Spleen (tissue), 13 donors: ENCODE measurements around the gene RNF111. TPM values are rescaled to one million over a fixed set of nuclear protein-coding genes. Genes with fewer than 3 reads are reported as not detected.

Source experiments
- DNase-seq: peaks from one replicate; pipeline ENCODE4 v3.0.0-alpha.2; 2020
- H3K27ac ChIP-seq, 8 donors: fragments of 200-600 bp; sonication (generic) in 7 of 8; 1 replicate in 4 of 8; 2 replicates in 4 of 8; pipeline versions ENCODE4 v1.5.0 to v1.8.0; 2016 to 2021; ENCODE audit warnings: inconsistent platforms in 4 of 8, mild to moderate bottlenecking in 4 of 8, moderate library complexity in 1 of 8
- H3K27me3 ChIP-seq, 7 donors: fragments of 200-600 bp; sonication (generic) in 6 of 7; replicated peaks in 1 of 7; 1 replicate in 4 of 7; 2 replicates in 3 of 7; pipeline versions ENCODE4 v1.5.0 to v1.8.0; 2016 to 2021; ENCODE audit warnings: inconsistent platforms in 3 of 7, mild to moderate bottlenecking in 1 of 7
- H3K36me3 ChIP-seq, 6 donors: fragments of 200-600 bp; sonication (generic) in 5 of 6; 1 replicate in 4 of 6; 2 replicates in 2 of 6; pipeline versions ENCODE4 v1.5.0 to v1.8.0; 2016 to 2021; ENCODE audit warnings: inconsistent platforms in 2 of 6
- H3K4me1 ChIP-seq, 6 donors: fragments of 200-600 bp; sonication (generic) in 5 of 6; 1 replicate in 3 of 6; 2 replicates in 3 of 6; pipeline versions ENCODE4 v1.5.0 to v1.8.0; 2016 to 2021; ENCODE audit warnings: inconsistent platforms in 3 of 6
- H3K4me3 ChIP-seq, 8 donors: fragments of 200-600 bp; sonication (generic) in 7 of 8; 1 replicate in 4 of 8; 2 replicates in 4 of 8; pipeline versions ENCODE4 v1.5.0 to v1.8.0; 2016 to 2021; ENCODE audit warnings: inconsistent platforms in 4 of 8, mild to moderate bottlenecking in 4 of 8, moderate library complexity in 2 of 8
- H3K9me3 ChIP-seq, 8 donors: fragments of 200-600 bp; sonication (generic) in 7 of 8; 1 replicate in 4 of 8; 2 replicates in 4 of 8; pipeline versions ENCODE4 v1.5.0 to v1.8.0; 2016 to 2021; ENCODE audit warnings: inconsistent platforms in 4 of 8
- CTCF ChIP-seq, 11 experiments: fragments of 200-600 bp in 7 of 11; fragments of 450-650 bp in 4 of 11; sonication (generic) in 4 of 11; IDR thresholded peaks in 8 of 11; conservative IDR thresholded peaks in 3 of 11; 1 replicate in 7 of 11; 2 replicates in 4 of 11; pipeline versions ENCODE4 v1.4.0 to v1.8.0; 2016 to 2021; ENCODE audit warnings: antibody characterized with exemption in 11 of 11, inconsistent platforms in 4 of 11, mild to moderate bottlenecking in 1 of 11
- POLR2A ChIP-seq, 3 donors: fragments of 450-650 bp; IDR thresholded peaks; one replicate each; pipeline ENCODE4 v1.5.1; 2017; ENCODE audit warnings: antibody characterized with exemption in 3 of 3, mild to moderate bottlenecking in 1 of 3
- POLR2AphosphoS5 ChIP-seq, 3 donors: sonication (generic); formaldehyde crosslinking; IDR thresholded peaks; one replicate each; pipeline ENCODE4 v1.5.1; 2017; ENCODE audit warnings: antibody characterized with exemption in 3 of 3
- WGBS, 5 donors: extraction: QIAGEN DNeasy Blood & Tissue Kit in 3 of 5; methylation state at CpG; one replicate each; pipeline versions ENCODE4 v1.1.5 to v1.1.7; 2013 to 2018; 5-methylcytosine and 5-hydroxymethylcytosine counted together
- intact Hi-C: fragments of 100-400 bp; cut with DNase I; formaldehyde crosslinking; loops from one replicate; pipeline ENCODE4 v1.15.0; 2023; ENCODE audit warnings: low total_unique reads
- long read RNA-seq, 2 donors: transcript quantifications; one replicate each; lab custom pipeline, GENCODE V29; 2026
- polyA plus RNA-seq, 3 donors: library from polyadenylated mRNA; stranded (reverse); fragments of 200-250 nt; gene quantifications; one replicate each; pipeline ENCODE4 v1.2.1, GENCODE V29; 2013
- total RNA-seq, 7 donors: library from RNA; depleted of rRNA in 3 of 7; stranded (reverse); fragments of >200 nt in 3 of 7; fragmentation: NEBNext Ultra II Directional in 4 of 7; extraction: Animal tissue kit (Norgen Biotek cat#: 25700) in 4 of 7; gene quantifications; one replicate each; pipeline versions ENCODE4 v1.1.0 to v1.2.1, GENCODE V29; 2016 to 2021
- donor health status: healthy with polysubstance abuse.
- donor health status: DM: no; HTN: no; CAD: no; lungs with moderate emphysema.
- donor health status: DM: no; HTN: no; CAD: no.
- donor health status: Bipolar disorder and iron deficiency.
- donor health status: healthy.
- donor health status: DM: no; HTN: no; CAD: no.
- donor health status: DM: yes; HTN: yes; CAD: no.

RNF111 gene
- total RNA-seq: 10 to 100 TPM; 33.6 to 68.2 (median 51.7) TPM
- polyA plus RNA-seq: 10 to 100 TPM; 10.5 to 14.9 (median 13.5) TPM
- long read RNA-seq, donor 1, full-length matches to known transcripts: 2 of 7 reads
- long read RNA-seq, donor 1, partial matches to known transcripts: 5 of 7 reads
- long read RNA-seq, donor 1, other reads (novel, unspliced or antisense): 0 of 7 reads
- long read RNA-seq, donor 2, partial matches to known transcripts: 47 of 47 reads
- long read RNA-seq, donor 2, other reads (novel, unspliced or antisense): 0 of 47 reads

GRCh38 chr15:58987491-58988005 is at the start of gene RNF111:
Gene RNF111 (plus strand): TSS chr15:58987663. CDS start chr15:59030823, 43,160 bp downstream.
- WGBS, 5 donors: 0% methylated on average over 41 to 47 of the region's 47 CpGs
- DNase-seq: peak; percentile 96
- H3K4me3 ChIP-seq: peak within 1 kb of the TSS; percentile 78 to 95 (median 90)
- intact Hi-C loops: no loop called here
- no peaks in the 10 kb centered on the region for H3K9me3 ChIP-seq
- peak within 1 kb of the TSS; percentile 83 to 98 (median 96) for H3K27ac ChIP-seq
- H3K4me1 ChIP-seq: peaks cover 20 to 61% (median 35%) of the 10 kb centered on the region in 6 donors
- H3K36me3 ChIP-seq: peaks cover 0 to 19% (median 4%) of the 10 kb centered on the region in 6 donors
- no peaks in the 10 kb centered on the region for H3K27me3 ChIP-seq
- TF ChIP-seq POLR2AphosphoS5 (IDR thresholded peaks at IDR 0.05) (peak; percentile 95 to 98 (median 96)), POLR2A (IDR thresholded peaks at IDR 0.05) (peak; percentile 6 to 63 (median 48)), CTCF (IDR thresholded peaks at IDR 0.05 in 8 of 11, conservative IDR thresholded peaks at IDR 0.05 in 3 of 11) (peak in 2 of 11 experiments; percentile 22 to 26)

- H3K4me3 ChIP-seq: no peak overlapping the region
- no peaks in the 10 kb centered on the region for H3K9me3 ChIP-seq
- no peaks in the 10 kb centered on the region for H3K4me1 ChIP-seq
- no peaks in the 10 kb centered on the region for H3K36me3 ChIP-seq
- TF ChIP-seq POLR2A (IDR thresholded peaks at IDR 0.05) (no peak), POLR2AphosphoS5 (IDR thresholded peaks at IDR 0.05) (no peak), CTCF (IDR thresholded peaks at IDR 0.05 in 8 of 11, conservative IDR thresholded peaks at IDR 0.05 in 3 of 11) (no peak)
- H3K27ac ChIP-seq: no peak overlapping the region
- DNase-seq: no peak
- intact Hi-C loops: no loop called here
- H3K27me3 ChIP-seq: no peaks in the 10 kb centered on the region
- WGBS, 5 donors: 67 to 86% (median 82%) methylated on average over 3 of the region's 3 CpGs
These were observed 40.3 kb upstream of the RNF111 start for GRCh38 chr15:58947179-58947578.

GRCh38 chr15:58951388-58952007 is 36.0 kb upstream of the RNF111 start:
- intact Hi-C loops: no loop called here
- DNase-seq: no peak
- no peak for TF ChIP-seq POLR2A (IDR thresholded peaks at IDR 0.05)
- no peak for TF ChIP-seq CTCF (IDR thresholded peaks at IDR 0.05 in 8 of 11, conservative IDR thresholded peaks at IDR 0.05 in 3 of 11)
- TF ChIP-seq POLR2AphosphoS5 (IDR thresholded peaks at IDR 0.05): no peak

GRCh38 chr15:58952751-58953150 is 34.7 kb upstream of the RNF111 start:
- DNase-seq: no peak
- Histone ChIP-seq H3K9me3 (no peaks in the 10 kb centered on the region), H3K27ac (no peak overlapping the region), H3K4me3 (no peak overlapping the region), H3K4me1 (peaks cover 0 to 7% (median 3%) of the 10 kb centered on the region in 6 donors), H3K27me3 (no peaks in the 10 kb centered on the region), H3K36me3 (no peaks in the 10 kb centered on the region)
- intact Hi-C loops: no loop called here
- TF ChIP-seq POLR2AphosphoS5 (IDR thresholded peaks at IDR 0.05) (no peak), POLR2A (IDR thresholded peaks at IDR 0.05) (no peak), CTCF (IDR thresholded peaks at IDR 0.05 in 8 of 11, conservative IDR thresholded peaks at IDR 0.05 in 3 of 11) (no peak)

More at GRCh38 chr15:58951388-58952007, 36.0 kb upstream of the RNF111 start:
- H3K36me3 ChIP-seq: no peaks in the 10 kb centered on the region
- H3K27ac ChIP-seq: no peak overlapping the region
- 83 to 93% (median 88%) methylated on average over 5 of the region's 5 CpGs for WGBS, 5 donors
- H3K27me3 ChIP-seq: no peaks in the 10 kb centered on the region
- H3K9me3 ChIP-seq: no peaks in the 10 kb centered on the region
- H3K4me1 ChIP-seq: no peaks in the 10 kb centered on the region
- H3K4me3 ChIP-seq: no peak overlapping the region
